Upper lobe of left lung (tissue), 6 donors: ENCODE measurements around the gene FUT8. TPM values are rescaled to one million over a fixed set of nuclear protein-coding genes. Genes with fewer than 3 reads are reported as not detected.

ENCODE experiments used
- ATAC-seq, 2 donors: fragments of 200-7000 bp; cut with Tn5 transposase; one replicate each; pipeline ENCODE4 v1.9.1; 2022; ENCODE audit warnings: mild to moderate bottlenecking in 2 of 2, moderate library complexity in 2 of 2; ENCODE audit not compliant: low FRiP score in 2 of 2
- DNase-seq, 2 donors: peaks; one replicate each; pipeline ENCODE4 v3.0.0-alpha.2; 2019 to 2020
- H3K27ac ChIP-seq, 4 donors: fragments of 200-600 bp; sonication (generic); one replicate each; pipeline ENCODE4 v1.5.1; 2016 to 2019
- H3K27me3 ChIP-seq, 4 donors: fragments of 200-600 bp; sonication (generic); one replicate each; pipeline ENCODE4 v1.5.1; 2017 to 2019
- H3K36me3 ChIP-seq, 4 donors: fragments of 200-600 bp; sonication (generic); one replicate each; pipeline ENCODE4 v1.5.1; 2016 to 2019
- H3K4me1 ChIP-seq, 4 donors: fragments of 200-600 bp; sonication (generic); one replicate each; pipeline ENCODE4 v1.5.1; 2018 to 2019
- H3K4me3 ChIP-seq, 4 donors: fragments of 200-600 bp; sonication (generic); one replicate each; pipeline ENCODE4 v1.5.1; 2017 to 2019; ENCODE audit warnings: mild to moderate bottlenecking in 2 of 4, moderate library complexity in 1 of 4
- H3K9me3 ChIP-seq, 4 donors: fragments of 200-600 bp; sonication (generic); one replicate each; pipeline ENCODE4 v1.5.1; 2018 to 2019
- EP300 ChIP-seq, 4 donors: sonication (generic); formaldehyde crosslinking; IDR thresholded peaks; one replicate each; pipeline ENCODE4 v1.5.1; 2017; ENCODE audit warnings: antibody characterized with exemption in 4 of 4, control low read depth in 2 of 4
- POLR2A ChIP-seq, 4 donors: fragments of 450-650 bp; IDR thresholded peaks; one replicate each; pipeline ENCODE4 v1.5.1; 2016 to 2017; ENCODE audit warnings: antibody characterized with exemption in 4 of 4, mild to moderate bottlenecking in 2 of 4
- POLR2AphosphoS5 ChIP-seq, 2 donors: sonication (generic); formaldehyde crosslinking; IDR thresholded peaks; one replicate each; pipeline ENCODE4 v1.5.1; 2017; ENCODE audit warnings: antibody characterized with exemption in 2 of 2
- WGBS, 2 donors: methylation state at CpG; one replicate each; pipeline ENCODE4 v1.1.5; 2017 to 2018; 5-methylcytosine and 5-hydroxymethylcytosine counted together
- total RNA-seq, 6 donors: library from RNA; depleted of rRNA in 4 of 6; stranded (reverse); fragments of >200 nt in 4 of 6; gene quantifications; one replicate each; pipeline versions ENCODE4 v1.1.0 to v1.2.1, GENCODE V29; 2016 to 2021
- TF ChIP-seq, protein P1 (sequence below), 6 experiments: fragments of 450-650 bp in 4 of 6; fragments of 200-600 bp in 2 of 6; sonication (generic) in 2 of 6; IDR thresholded peaks; one replicate each; pipeline ENCODE4 v1.5.1; 2016 to 2019; ENCODE audit warnings: antibody characterized with exemption in 6 of 6
- donor health status: DM: no; HTN: no; CAD: no; lungs with moderate emphysema.
- donor health status: DM: no; HTN: yes; CAD: no; lungs with severe emphysema.

The FUT8 gene
- total RNA-seq, 6 donors from 2014 or later: 17.3 to 38.8 (median 29.1) TPM

GRCh38 chr14:65414961-65415589 is 2.5 kb downstream of the FUT8 start:
- TF ChIP-seq, protein P1, sequence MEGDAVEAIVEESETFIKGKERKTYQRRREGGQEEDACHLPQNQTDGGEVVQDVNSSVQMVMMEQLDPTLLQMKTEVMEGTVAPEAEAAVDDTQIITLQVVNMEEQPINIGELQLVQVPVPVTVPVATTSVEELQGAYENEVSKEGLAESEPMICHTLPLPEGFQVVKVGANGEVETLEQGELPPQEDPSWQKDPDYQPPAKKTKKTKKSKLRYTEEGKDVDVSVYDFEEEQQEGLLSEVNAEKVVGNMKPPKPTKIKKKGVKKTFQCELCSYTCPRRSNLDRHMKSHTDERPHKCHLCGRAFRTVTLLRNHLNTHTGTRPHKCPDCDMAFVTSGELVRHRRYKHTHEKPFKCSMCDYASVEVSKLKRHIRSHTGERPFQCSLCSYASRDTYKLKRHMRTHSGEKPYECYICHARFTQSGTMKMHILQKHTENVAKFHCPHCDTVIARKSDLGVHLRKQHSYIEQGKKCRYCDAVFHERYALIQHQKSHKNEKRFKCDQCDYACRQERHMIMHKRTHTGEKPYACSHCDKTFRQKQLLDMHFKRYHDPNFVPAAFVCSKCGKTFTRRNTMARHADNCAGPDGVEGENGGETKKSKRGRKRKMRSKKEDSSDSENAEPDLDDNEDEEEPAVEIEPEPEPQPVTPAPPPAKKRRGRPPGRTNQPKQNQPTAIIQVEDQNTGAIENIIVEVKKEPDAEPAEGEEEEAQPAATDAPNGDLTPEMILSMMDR (IDR thresholded peaks at IDR 0.05): peak in 2 of 6 experiments; percentile 16 to 24
- TF ChIP-seq EP300 (IDR thresholded peaks at IDR 0.05): no peak
- H3K9me3 ChIP-seq: no peaks in the 10 kb centered on the region
- H3K27me3 ChIP-seq: no peaks in the 10 kb centered on the region
- H3K4me3 ChIP-seq: no peak overlapping the region
- peaks cover 11 to 24% (median 12%) of the 10 kb centered on the region in 4 donors for H3K4me1 ChIP-seq
- no peak overlapping the region for H3K27ac ChIP-seq
- WGBS, 2 donors: 73 to 88% methylated on average over 3 of the region's 3 CpGs
- DNase-seq (no peak), ATAC-seq (no peak)
- H3K36me3 ChIP-seq: no peaks in the 10 kb centered on the region

DNA sequence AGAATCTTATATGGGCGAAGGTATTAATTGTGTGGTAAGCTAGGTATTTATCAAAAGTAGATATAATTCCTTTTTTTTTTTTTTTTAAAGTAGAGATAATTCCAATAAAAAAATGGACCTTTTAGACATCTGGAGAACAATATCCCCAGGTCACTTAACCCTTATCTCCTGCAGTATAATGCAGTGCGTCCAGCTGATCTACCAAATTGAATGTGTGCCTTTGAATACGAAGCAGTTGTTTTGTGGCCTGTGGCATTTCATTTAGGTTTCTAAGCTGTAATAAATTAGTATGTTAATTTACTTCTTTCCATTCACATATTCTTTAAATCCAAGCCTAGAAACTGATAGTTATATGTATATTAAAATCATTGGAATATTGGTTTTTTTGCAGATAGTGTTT is 3.1 kb downstream of the FUT8 start:
- H3K4me3 ChIP-seq: no peak overlapping the region
- H3K4me1 ChIP-seq: peaks cover 11 to 24% (median 12%) of the 10 kb centered on the region in 4 donors
- no peaks in the 10 kb centered on the region for H3K9me3 ChIP-seq
- no peak for DNase-seq
- no peaks in the 10 kb centered on the region for H3K36me3 ChIP-seq
- H3K27me3 ChIP-seq: no peaks in the 10 kb centered on the region
- TF ChIP-seq POLR2A (IDR thresholded peaks at IDR 0.05) (no peak), EP300 (IDR thresholded peaks at IDR 0.05) (no peak), POLR2AphosphoS5 (IDR thresholded peaks at IDR 0.05) (no peak)
- TF ChIP-seq, protein P1 (IDR thresholded peaks at IDR 0.05): no peak
- no peak overlapping the region for H3K27ac ChIP-seq
- 84 to 92% methylated on average over 3 of the region's 3 CpGs for WGBS, 2 donors
- ATAC-seq: no peak

DNA sequence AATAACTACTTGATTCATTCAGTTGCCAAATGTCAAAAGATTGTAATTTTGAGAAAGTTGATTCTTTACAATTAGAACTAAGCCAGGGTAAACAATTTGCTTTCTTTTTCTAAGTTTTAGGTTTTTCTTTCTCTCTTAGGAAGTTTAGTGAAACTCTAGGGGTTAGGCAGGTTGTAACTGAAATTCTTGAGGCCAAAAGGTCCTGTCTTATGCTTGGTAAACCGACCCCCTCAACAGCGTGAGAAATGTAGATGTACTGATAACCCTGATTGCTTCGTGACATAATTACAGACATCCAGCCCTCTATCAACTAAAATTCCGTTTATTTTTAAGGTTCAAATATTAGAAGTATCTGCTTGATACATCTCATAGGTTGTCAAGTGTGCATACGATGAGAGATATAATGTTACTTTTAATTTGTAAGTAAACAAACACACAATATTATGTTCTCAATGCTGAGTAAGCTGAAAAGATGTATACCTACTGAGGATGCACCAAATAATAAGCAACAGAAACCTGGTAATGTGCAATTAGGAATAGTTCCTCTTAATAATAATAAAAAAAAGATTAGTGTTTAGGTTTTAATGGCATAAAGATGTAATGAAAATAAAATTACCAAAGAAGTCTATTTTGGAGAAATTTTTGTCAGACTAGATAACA is 7.2 kb downstream of the FUT8 start:
- no peak for DNase-seq
- WGBS, 2 donors: 75 to 76% methylated on average over 5 of the region's 5 CpGs

GRCh38 chr14:65421201-65421981 is 8.9 kb downstream of the FUT8 start:
- ATAC-seq (peak in 1 of 2 donors; percentile 80), DNase-seq (no peak)
- WGBS, 2 donors: 85 to 87% methylated on average over 10 of the region's 10 CpGs
- H3K4me1 ChIP-seq: no peaks in the 10 kb centered on the region
- TF ChIP-seq POLR2A (IDR thresholded peaks at IDR 0.05) (no peak), EP300 (IDR thresholded peaks at IDR 0.05) (no peak), POLR2AphosphoS5 (IDR thresholded peaks at IDR 0.05) (no peak)
- TF ChIP-seq, protein P1 (IDR thresholded peaks at IDR 0.05): no peak
- no peak overlapping the region for H3K4me3 ChIP-seq
- H3K9me3 ChIP-seq: no peaks in the 10 kb centered on the region
- H3K27ac ChIP-seq: no peak overlapping the region
- no peaks in the 10 kb centered on the region for H3K36me3 ChIP-seq
- H3K27me3 ChIP-seq: no peaks in the 10 kb centered on the region

More for the DNA sequence above, 7.2 kb downstream of the FUT8 start:
- no peak overlapping the region for H3K4me3 ChIP-seq
- no peaks in the 10 kb centered on the region for H3K27me3 ChIP-seq
- H3K36me3 ChIP-seq: no peaks in the 10 kb centered on the region
- H3K27ac ChIP-seq: no peak overlapping the region
- no peak for TF ChIP-seq EP300 (IDR thresholded peaks at IDR 0.05)
- no peak for TF ChIP-seq POLR2A (IDR thresholded peaks at IDR 0.05)
- TF ChIP-seq, protein P1 (IDR thresholded peaks at IDR 0.05): no peak
- no peak for TF ChIP-seq POLR2AphosphoS5 (IDR thresholded peaks at IDR 0.05)
- H3K4me1 ChIP-seq: peaks cover 0 to 3% (median 0%) of the 10 kb centered on the region in 4 donors
- ATAC-seq: no peak
- no peaks in the 10 kb centered on the region for H3K9me3 ChIP-seq
